Activated gamma-delta T cell treated with anti-CD3 and anti-CD28 coated beads, Interleukin-2, amount 50 U/mL, for 16 hours (primary cell): Measurements from ENCODE around the gene FN3KRP.

Experiments
- DNase-seq: peaks from one replicate; pipeline ENCODE4 v3.0.0-alpha.2; 2020; ENCODE audit warnings: low read depth

The FN3KRP gene, protein sequence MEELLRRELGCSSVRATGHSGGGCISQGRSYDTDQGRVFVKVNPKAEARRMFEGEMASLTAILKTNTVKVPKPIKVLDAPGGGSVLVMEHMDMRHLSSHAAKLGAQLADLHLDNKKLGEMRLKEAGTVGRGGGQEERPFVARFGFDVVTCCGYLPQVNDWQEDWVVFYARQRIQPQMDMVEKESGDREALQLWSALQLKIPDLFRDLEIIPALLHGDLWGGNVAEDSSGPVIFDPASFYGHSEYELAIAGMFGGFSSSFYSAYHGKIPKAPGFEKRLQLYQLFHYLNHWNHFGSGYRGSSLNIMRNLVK

DNA sequence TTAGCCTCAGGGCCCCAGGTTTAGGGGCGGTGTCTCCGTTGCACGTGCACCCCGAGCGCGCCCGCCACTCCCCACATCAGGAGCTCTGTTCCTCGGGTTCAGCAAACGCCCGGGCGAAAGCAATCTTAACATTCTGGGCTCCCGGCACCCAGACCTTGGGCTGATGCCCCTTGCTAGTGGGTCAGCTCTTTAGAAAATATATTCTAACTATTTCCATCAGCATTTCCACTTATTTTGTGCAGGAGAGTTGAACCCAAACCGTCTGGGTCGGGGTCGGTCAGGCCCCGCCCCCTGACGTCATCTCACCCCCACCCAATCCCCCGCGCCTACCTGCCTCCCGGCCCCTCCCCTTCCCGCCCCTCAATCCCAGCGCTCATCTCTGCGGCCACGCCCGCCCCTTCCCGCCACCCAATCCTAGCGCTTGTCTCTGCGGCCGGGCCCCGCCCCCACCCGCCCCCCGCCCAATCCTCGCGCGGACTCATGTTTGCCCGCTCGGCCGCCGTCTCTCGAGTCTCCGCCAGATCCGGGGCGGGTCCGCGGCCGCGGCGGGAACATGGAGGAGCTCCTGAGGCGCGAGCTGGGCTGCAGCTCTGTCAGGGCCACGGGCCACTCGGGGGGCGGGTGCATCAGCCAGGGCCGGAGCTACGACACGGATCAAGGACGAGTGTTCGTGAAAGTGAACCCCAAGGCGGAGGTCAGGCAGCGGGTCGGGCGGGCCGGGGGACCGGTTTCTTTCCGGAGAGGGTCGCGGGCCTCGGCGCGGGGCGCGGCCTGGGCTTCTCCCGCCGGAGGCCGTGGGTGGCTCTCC lies at the start of gene FN3KRP:
Gene FN3KRP (plus strand): TSS at position 504 of the 808 bp plus-strand sequence. CDS start 50 bp downstream, at position 554.
- peak; percentile 77 for DNase-seq

- no peak for DNase-seq
Measured at GRCh38 chr17:82666931-82667667, 49.4 kb upstream of the FN3KRP start.

DNA sequence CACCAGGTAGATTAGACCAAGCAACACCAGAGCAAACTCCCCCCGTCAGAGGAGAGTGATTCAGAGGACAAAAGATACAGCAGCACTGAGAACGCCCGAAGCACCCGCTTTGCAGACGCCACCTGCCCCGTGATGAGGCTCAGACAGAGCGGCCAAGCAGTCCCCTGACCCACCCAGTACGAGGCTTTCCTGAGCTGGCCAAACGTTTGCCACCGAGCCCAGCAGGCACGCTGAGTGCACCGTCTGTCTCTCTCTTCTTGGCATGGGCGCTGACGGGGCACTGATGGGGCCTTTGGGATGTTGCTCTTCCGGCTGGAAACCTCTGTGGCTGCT lies 48.9 kb upstream of the FN3KRP start:
- DNase-seq: no peak

GRCh38 chr17:82668024-82668630 lies 48.4 kb upstream of the FN3KRP start:
- no peak for DNase-seq

DNA sequence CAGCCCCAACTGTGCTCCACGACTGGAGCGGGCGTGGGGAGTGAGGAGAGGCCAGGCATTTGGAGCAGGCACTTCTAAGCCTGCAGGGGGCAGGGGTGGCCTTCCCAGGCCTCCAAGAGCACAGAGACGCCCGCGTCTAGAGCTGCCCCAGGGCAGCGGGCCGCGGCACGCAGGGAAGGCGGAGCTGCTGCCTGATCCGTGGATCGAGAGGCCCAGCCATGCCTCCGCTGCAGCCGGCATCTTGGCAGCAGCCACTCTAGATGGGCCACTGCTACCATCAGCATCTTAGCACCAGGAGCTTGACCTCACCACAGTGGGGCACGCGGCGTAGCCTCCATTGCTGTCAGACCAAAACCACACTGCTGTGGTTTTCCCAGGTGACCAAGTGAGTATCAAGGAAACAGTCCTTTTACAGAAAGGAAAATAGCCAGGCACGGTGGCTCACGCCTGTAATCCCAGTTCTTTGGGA lies 47.8 kb upstream of the FN3KRP start:
- DNase-seq: no peak

DNA sequence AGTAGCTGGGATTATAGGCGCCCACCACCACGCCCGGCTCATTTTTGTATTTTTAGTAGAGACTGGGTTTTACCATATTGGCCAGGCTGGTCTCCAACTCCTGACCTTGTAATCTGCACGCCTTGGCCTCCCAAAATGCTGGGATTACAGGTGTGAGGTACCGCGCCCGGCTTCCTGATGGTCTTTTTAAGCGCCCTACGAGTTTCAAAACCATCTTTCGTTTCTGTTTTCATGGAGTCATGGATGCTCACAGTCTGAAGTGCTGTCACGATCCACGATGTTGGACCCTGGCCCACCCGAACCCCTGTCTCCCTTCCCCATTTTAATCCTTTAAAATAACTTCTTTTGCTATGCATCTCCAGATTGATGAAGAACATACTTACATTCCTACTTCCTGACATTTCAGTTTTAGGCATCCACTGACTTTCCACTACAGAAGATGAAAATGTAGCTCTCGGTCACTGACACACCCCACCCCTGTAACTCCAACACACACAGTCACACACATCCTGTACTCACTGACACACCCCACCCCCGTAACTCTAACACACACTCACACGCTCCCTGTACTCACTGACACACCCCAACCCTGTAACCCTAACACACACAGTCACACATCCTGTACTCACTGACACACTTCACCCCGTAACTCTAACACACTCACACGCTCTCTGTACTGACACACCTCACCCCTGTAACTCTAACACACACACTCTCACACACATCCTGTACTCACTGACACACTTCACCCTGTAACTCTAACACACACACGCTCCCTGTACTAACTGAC lies 45.6 kb upstream of the FN3KRP start:
- DNase-seq: no peak

DNA sequence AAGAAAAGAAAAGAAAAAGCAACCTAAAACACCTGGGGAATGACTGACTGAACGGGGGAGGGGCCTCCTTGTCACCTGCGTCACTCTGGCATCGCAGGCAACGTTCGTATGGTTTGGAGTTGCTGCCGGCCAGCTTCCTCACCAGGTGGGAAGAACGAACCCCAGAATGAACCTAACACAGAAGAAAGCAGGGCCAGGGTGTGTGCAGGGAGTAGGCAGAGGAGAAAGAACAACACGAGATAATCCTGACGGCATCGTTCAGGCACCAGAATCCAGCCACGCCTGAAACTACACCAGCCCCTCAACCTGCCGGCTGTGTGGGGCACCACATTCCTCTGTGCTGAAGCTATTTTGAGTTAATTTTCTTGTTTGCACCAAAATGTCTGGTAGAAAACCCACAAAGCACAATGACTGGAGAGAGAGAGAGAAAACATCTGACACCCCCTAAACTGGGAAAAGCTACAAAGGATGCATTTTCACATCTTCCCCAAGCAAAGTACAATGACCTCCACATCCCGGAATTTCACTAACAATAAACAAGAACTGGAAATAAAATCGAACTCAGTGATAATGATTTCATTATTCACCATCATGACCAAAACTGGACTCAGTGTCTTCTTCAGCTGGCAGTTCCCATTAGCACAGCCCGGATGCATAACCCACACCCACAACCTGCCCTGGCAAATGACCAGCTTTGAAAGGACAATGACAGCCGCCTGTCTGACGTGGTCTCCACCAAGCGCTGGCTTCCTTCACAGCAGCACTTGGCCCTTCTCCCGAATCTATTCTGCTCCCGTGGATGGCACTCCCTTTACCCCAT lies 41.6 kb upstream of the FN3KRP start:
- no peak for DNase-seq

DNA sequence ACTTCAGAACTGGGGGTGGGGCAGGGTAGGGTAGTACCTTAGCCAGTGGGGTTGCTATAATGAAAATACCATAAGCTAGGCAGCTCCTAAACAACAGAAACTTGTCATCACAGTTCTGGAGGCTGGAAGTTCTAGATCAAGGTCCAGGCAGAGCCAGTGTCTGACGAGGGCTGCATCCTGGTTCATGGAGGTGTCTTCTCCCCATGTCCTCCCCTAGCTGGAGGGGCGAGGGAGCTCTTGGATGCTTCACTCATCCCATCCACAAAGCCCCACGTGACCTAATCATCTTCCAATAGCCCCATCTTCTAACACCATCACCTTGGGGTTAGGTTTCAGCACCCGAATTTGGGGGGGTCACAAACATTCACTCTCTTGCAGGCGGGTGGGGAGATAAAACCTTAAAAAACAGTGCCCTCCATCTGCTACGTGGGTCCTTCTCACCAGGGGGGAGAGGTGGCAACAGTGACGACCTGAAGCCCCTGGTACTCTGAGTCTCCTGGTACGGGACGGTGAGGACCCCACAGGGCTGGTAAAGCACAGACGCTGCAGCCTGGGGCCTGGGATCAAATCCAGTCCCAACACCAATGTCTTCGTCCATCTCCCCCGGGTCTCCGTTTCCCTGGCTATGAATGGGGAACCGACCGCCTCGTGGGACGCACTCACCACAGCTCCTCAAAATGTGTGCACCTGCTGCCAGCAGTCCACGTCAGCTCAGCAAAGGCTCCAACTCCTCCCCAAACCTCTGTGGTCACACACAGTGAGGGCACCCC lies 40.8 kb upstream of the FN3KRP start:
- DNase-seq: no peak

DNA sequence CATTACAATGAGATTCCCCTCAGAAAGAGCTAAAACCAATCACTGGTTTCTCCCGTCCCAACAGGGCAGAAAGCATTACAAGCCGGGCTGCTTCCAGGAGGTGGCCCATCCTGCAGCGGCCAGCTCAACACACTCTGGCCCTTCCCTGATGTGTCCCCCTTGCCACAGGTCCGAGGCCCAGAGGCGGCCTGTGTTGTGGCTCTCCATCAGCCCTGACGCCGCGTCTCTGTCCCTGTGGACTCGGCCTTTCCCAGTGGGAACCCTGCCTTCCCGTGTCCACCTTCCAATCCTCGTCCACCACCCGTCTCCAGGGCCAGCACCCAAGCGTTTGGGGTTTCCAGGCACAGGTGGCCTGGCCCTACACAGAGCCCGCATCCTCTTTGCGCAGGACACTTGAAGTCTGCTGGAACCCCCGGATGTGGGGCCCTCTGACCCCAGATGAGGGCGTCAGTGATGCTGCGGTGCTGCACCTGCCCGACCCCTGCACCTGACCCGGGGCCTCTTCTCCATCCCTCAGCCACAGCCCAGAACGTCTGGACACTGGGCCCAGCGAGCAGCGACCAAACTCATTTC lies 39.1 kb upstream of the FN3KRP start:
- DNase-seq: no peak

DNA sequence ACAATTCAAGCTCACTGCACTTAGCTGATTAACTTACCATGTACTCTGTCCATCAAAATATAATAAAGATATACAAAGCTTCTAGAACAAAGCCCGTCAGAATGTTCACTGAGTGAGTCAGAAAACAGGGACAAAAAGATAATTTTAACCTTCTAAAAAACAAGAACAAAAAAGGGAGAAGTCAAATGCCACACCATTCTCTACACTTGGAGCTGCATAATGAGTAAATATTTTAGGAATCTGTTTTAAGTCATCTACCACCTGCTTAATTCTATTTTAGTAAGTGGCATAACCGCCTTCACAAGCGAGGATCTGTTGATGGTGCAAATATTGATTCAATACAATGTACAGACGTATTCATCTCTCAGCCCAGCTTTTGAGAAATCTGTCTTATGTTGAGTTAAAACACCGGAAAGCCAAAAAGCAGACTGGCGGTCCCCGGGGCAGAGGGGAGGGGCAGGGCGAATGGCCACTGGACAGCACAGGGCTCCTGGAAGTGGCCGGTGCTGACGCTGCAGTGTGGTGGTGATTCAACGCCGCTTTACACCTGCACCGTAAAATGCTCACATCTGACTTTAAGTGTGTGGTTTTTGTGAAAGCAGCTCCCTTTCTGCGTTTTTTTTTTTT lies 38.1 kb upstream of the FN3KRP start:
- DNase-seq: no peak

- no peak for DNase-seq
Measured at GRCh38 chr17:82679586-82680465, 36.7 kb upstream of the FN3KRP start.

DNA sequence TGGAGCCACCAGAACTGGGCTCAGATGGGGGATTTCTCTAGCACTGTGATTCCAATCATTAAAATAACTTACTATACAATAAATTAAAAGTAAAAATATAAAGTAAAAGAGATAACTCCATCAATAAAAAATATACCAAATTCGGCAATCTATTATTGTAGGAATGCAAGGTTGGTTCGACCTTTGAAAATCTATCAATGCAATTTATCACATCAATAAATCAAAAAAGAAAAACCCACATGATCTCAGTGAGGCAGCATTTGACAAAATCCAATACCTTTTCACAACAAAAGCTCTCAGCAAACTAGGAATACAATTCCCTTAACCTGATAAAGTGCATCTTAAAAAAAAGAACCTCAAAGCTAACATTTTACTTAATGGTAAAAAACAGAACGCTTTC lies 35.0 kb upstream of the FN3KRP start:
- DNase-seq: no peak

GRCh38 chr17:82683534-82683933 lies 33.0 kb upstream of the FN3KRP start:
- DNase-seq: no peak

DNA sequence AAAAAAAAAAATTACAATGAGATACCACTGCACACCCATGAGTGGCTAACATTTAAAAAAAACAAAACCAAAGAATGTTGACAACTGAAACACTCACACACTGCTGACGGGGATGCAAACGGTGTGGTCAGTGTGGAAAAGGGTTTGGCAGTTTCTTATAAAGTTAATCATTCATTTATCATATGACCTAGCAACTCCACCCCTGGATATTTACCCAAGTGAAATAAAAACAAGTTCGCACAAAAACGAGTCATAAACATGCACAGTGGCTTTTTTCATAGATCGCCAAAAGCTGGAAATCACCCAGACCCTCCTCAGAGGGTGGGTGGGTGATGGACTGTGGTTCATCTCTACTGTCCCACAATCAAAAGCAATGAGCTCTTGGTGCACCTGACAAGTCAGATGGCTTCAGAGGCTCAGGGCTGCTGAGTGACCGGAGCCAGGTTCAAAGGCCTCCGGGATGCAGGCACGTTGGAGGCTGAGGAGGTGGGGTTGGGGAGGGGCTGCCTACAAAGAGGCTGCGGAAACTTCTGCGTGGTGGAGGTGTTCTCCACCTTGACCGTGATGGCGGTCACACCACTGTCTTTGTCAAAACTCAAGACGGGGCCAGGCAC lies 32.2 kb upstream of the FN3KRP start:
- DNase-seq: no peak

DNA sequence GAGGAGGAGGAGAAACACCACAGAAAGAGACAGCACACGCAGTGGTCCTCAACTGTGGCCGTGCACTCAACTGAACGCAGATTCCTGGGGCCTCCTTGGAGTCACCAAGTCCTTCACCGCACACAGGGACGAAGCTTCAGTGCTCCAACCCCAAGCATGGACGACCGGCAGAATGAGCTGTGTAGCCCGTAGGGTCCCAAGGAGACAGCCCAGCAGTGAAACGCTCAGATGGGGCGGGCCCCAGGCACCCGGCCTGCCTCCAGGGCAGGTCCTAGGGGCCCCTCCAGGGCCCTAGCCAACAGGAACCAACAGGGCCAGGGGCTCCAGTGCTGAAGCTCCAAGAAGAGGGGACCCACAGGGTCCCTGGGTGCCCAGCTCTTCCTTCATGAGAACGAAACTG lies 31.2 kb upstream of the FN3KRP start:
- DNase-seq: no peak

- no peak for DNase-seq
Measured at GRCh38 chr17:82686366-82687324, 29.9 kb upstream of the FN3KRP start.
